Neuronal stem cell (in vitro differentiated cells): ENCODE results near the gene SRSF3. TPM values are rescaled to one million over a fixed set of nuclear protein-coding genes. Genes with fewer than 3 reads are reported as not detected.

ENCODE experiments used
- small RNA-seq: library from polyadenylated mRNA; stranded (forward); fragments of <200 nt; extraction: miRNeasy Mini kit (QIAGEN cat#:217004); gene quantifications from one replicate; pipeline ENCODE3, GENCODE V24; 2013; ENCODE audit not compliant: insufficient read depth

SRSF3 gene

Small RNA genes lying within 50 kb of the gene (small RNA-seq; reads per million reads assigned to genes)
- gene MIR3925 (not detected), gene RNU1-88P (1.6 reads per million)
